Breast epithelium (tissue), 4 donors: ENCODE data around the gene SGTB. TPM values are rescaled to one million over a fixed set of nuclear protein-coding genes. Genes with fewer than 3 reads are reported as not detected.

ENCODE experiments used
- DNase-seq, 2 donors: peaks; one replicate each; pipeline ENCODE4 v3.0.0-alpha.2; 2019; ENCODE audit warnings: low spot score in 2 of 2
- H3K27ac ChIP-seq, 2 donors: fragments of 200-600 bp; sonication (generic) in 1 of 2; one replicate each; pipeline ENCODE4 v1.5.1; 2016 to 2019; ENCODE audit warnings: mild to moderate bottlenecking in 1 of 2
- H3K27me3 ChIP-seq, 2 donors: fragments of 200-600 bp; sonication (generic) in 1 of 2; one replicate each; pipeline versions ENCODE4 v1.5.1 to v1.6.0; 2017 to 2019; ENCODE audit warnings: control low read depth in 1 of 2, mild to moderate bottlenecking in 1 of 2
- H3K36me3 ChIP-seq: fragments of 200-600 bp; one replicate; pipeline ENCODE4 v1.5.1; 2019
- H3K4me1 ChIP-seq, 2 donors: fragments of 200-600 bp; sonication (generic); one replicate each; pipeline ENCODE4 v1.5.1; 2016 to 2019; ENCODE audit warnings: control low read depth in 1 of 2
- H3K4me3 ChIP-seq, 3 donors: fragments of 200-600 bp; sonication (generic); 1 replicate in 2 of 3; 2 replicates in 1 of 3; pipeline ENCODE4 v1.5.1; 2016 to 2019; ENCODE audit warnings: mild to moderate bottlenecking in 3 of 3, moderate library complexity in 2 of 3
- H3K9me3 ChIP-seq, 2 donors: fragments of 200-600 bp; sonication (generic) in 1 of 2; one replicate each; pipeline ENCODE4 v1.5.1; 2016 to 2019; ENCODE audit warnings: control low read depth in 1 of 2
- POLR2A ChIP-seq: fragments of 450-650 bp; IDR thresholded peaks from one replicate; pipeline ENCODE4 v1.6.1; 2016; ENCODE audit warnings: antibody characterized with exemption, mild to moderate bottlenecking, moderate library complexity
- POLR2AphosphoS5 ChIP-seq, 3 donors: sonication (generic); formaldehyde crosslinking; IDR thresholded peaks; one replicate each; pipeline ENCODE4 v1.6.1; 2017; ENCODE audit warnings: antibody characterized with exemption in 3 of 3
- intact Hi-C: fragments of 100-400 bp; cut with DNase I; formaldehyde crosslinking; loops from one replicate; pipeline ENCODE4 v1.15.1; 2023; ENCODE audit warnings: low total_unique reads
- total RNA-seq, 3 donors: library from RNA; depleted of rRNA; stranded (reverse); fragments of >200 nt; gene quantifications; one replicate each; pipeline ENCODE4 v1.1.0, GENCODE V29; 2016
- TF ChIP-seq, protein P1 (sequence below), 3 donors: fragments of 450-650 bp; IDR thresholded peaks; one replicate each; pipeline ENCODE4 v1.5.1; 2016 to 2017; ENCODE audit warnings: antibody characterized with exemption in 3 of 3, mild to moderate bottlenecking in 3 of 3, moderate library complexity in 3 of 3

Gene SGTB
- total RNA-seq, 3 donors from 2014 or later, result 7.9 to 10.5 (median 8.2) TPM

- H3K4me3 ChIP-seq, result no peak overlapping the region
- no peaks in the 10 kb centered on the region for H3K9me3 ChIP-seq
- TF ChIP-seq POLR2A (no peak), POLR2AphosphoS5 (IDR thresholded peaks at IDR 0.05) (no peak)
- TF ChIP-seq, protein P1, sequence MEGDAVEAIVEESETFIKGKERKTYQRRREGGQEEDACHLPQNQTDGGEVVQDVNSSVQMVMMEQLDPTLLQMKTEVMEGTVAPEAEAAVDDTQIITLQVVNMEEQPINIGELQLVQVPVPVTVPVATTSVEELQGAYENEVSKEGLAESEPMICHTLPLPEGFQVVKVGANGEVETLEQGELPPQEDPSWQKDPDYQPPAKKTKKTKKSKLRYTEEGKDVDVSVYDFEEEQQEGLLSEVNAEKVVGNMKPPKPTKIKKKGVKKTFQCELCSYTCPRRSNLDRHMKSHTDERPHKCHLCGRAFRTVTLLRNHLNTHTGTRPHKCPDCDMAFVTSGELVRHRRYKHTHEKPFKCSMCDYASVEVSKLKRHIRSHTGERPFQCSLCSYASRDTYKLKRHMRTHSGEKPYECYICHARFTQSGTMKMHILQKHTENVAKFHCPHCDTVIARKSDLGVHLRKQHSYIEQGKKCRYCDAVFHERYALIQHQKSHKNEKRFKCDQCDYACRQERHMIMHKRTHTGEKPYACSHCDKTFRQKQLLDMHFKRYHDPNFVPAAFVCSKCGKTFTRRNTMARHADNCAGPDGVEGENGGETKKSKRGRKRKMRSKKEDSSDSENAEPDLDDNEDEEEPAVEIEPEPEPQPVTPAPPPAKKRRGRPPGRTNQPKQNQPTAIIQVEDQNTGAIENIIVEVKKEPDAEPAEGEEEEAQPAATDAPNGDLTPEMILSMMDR (IDR thresholded peaks at IDR 0.05), result no peak
- no peak for DNase-seq
- H3K27ac ChIP-seq, result no peak overlapping the region
- H3K4me1 ChIP-seq, result no peaks in the 10 kb centered on the region
- intact Hi-C loops, result no loop called here
- H3K27me3 ChIP-seq, result no peaks in the 10 kb centered on the region
- no peaks in the 10 kb centered on the region for H3K36me3 ChIP-seq
Observed at GRCh38 chr5:65672796-65673195, 49.1 kb downstream of the SGTB start.

- no peak for DNase-seq
- intact Hi-C loops, result no loop called here
Observed at GRCh38 chr5:65668696-65669095, 53.2 kb downstream of the SGTB start.

DNA sequence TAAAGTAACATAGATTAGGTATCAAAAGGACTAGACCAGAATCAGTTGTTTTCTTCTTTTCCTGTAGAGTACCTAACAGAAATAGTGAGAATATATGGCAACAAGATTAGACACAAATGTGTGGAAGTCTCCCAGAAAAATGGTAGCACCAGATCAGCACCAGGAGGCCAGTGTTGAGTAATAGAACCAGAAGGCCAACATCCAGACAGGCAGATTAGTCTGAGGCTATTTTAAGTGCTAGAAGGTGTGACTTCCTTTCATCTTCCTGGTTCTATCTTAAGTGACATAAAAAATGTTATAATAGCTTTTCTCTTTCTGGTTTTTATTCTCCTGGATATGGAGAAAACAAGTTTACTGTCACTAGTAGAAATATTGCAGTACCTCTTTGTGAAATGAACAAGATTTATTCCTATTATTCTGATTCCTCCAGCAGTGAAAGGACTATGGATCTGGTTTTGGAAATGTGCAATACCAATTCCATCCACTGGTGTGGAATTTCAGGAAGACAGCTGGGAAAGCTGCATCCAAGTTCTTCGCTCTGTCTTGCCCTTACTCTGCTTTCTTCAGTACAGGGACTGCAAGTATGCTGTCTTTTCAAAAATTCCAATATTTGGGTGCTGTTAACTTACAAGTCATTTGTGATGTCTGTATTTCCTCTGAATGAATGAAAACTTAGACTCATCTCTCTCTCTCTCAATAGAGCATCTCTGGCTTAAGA lies 57.9 kb downstream of the SGTB start:
- Histone ChIP-seq H3K4me3 (no peak overlapping the region), H3K9me3 (no peaks in the 10 kb centered on the region), H3K27ac (no peak overlapping the region), H3K36me3 (no peaks in the 10 kb centered on the region), H3K4me1 (no peaks in the 10 kb centered on the region), H3K27me3 (no peaks in the 10 kb centered on the region)
- intact Hi-C loops, result no loop called here
- TF ChIP-seq, protein P1 (IDR thresholded peaks at IDR 0.05), result peak in 1 of 3 donors; percentile 25
- no peak for TF ChIP-seq POLR2A
- DNase-seq, result no peak

More at GRCh38 chr5:65668696-65669095, 53.2 kb downstream of the SGTB start:
- Histone ChIP-seq H3K4me3 (no peak overlapping the region), H3K9me3 (no peaks in the 10 kb centered on the region), H3K27me3 (no peaks in the 10 kb centered on the region), H3K27ac (no peak overlapping the region), H3K36me3 (no peaks in the 10 kb centered on the region), H3K4me1 (no peaks in the 10 kb centered on the region)
- TF ChIP-seq POLR2A, result no peak
- TF ChIP-seq, protein P1 (IDR thresholded peaks at IDR 0.05), result no peak
- TF ChIP-seq POLR2AphosphoS5 (IDR thresholded peaks at IDR 0.05), result no peak

DNA sequence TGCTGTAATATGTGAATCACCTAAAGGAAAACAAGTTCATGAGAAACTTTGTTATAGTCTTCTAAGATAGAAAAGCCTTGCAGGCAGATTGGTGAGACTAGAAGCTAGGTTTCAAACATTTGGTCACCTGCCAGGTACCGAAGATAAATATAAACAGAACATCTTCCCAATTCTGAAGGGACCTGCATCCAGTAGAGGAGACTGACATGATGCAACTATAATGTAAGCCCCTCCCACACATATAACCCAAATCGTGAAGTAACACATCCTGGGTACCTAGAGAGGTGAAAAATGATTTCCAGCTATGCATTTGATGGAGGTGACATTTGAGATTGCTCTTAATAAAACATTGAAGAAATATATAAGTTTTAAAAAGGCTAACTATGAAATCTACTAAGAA lies 67.2 kb downstream of the SGTB start:
- no peak for DNase-seq
- Histone ChIP-seq H3K4me3 (no peak overlapping the region), H3K9me3 (no peaks in the 10 kb centered on the region), H3K27me3 (no peaks in the 10 kb centered on the region), H3K4me1 (no peaks in the 10 kb centered on the region), H3K36me3 (no peaks in the 10 kb centered on the region), H3K27ac (no peak overlapping the region)
- intact Hi-C loops, result no loop called here
- TF ChIP-seq, protein P1 (IDR thresholded peaks at IDR 0.05), result no peak
- TF ChIP-seq POLR2AphosphoS5 (IDR thresholded peaks at IDR 0.05), result no peak
- TF ChIP-seq POLR2A, result no peak

DNA sequence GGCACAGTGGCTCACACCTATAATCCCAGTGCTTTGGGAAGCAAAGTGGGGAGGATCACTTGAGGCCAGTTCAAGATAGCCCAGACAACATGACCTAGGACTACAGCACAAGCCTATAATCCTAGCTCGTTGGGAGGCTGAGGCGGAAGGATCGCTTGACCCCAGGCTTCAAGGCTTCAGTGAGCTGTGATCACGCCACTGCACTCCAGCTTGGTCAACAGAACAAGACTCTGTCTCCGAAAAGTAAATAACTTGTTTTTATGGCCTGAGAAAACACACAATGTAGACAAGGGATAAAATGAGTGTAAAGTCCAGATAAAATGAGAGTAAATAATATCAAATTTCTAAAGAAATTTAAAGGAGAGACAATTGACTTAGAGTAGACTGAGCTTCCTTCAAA lies 70.8 kb downstream of the SGTB start:
- TF ChIP-seq POLR2AphosphoS5 (IDR thresholded peaks at IDR 0.05) (no peak), POLR2A (no peak)
- TF ChIP-seq, protein P1 (IDR thresholded peaks at IDR 0.05), result no peak
- Histone ChIP-seq H3K4me1 (no peaks in the 10 kb centered on the region), H3K27ac (no peak overlapping the region), H3K4me3 (no peak overlapping the region), H3K36me3 (no peaks in the 10 kb centered on the region), H3K27me3 (no peaks in the 10 kb centered on the region), H3K9me3 (no peaks in the 10 kb centered on the region)
- intact Hi-C loops, result no loop called here
- no peak for DNase-seq
